DMS53 (cell line): ENCODE results near the gene SFMBT2.
A peak's percentile ranks its signal among the peaks of the same experiment; 100 is the strongest.

Experiments used
- DNase-seq: peaks from one replicate; lab custom pipeline; 2025; lab: John Stamatoyannopoulos, UW

SFMBT2 gene

DNA sequence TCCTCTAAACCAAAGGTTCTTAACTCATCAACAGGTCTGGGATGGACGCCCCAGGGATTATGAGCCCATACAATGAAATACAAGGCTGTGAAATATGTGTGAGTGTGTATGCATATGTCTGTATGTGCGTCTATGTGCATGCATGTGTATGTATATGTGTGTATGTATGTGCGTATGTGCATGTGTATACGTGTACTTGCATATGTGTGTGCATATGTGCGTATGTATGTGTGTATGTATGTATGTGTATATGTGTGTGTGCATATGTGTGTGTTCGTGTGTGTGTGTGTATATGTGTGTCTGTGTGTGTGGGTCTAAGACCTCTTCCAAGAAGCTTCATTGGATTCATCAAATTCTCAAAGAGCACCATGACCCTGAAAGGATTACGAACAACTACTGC lies 112.3 kb downstream of the SFMBT2 start:
- no peak for DNase-seq

DNA sequence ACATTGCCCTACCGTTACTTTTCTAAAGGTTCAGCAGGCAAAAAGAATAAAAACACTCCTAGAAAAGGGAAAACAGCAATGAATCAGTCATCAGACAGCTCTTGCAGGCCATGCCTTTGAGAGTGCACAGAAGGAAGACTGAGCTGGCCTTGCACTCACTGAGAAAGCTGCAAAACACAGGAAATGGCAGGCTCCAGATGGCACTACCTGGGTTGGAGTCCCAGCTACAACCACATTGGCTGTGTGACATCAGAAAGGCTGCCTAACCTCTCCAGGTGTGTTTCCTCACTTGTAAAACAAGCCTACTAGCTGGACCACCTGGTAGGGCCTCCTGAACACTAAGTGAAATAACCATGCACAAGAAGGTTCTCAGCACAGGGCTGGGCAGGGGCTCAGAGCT lies 113.7 kb downstream of the SFMBT2 start:
- DNase-seq = no peak

- DNase-seq = no peak
Observed at GRCh38 chr10:7296648-7297047, 114.2 kb downstream of the SFMBT2 start.

- no peak for DNase-seq
Observed at GRCh38 chr10:7296076-7296475, 114.8 kb downstream of the SFMBT2 start.

DNA sequence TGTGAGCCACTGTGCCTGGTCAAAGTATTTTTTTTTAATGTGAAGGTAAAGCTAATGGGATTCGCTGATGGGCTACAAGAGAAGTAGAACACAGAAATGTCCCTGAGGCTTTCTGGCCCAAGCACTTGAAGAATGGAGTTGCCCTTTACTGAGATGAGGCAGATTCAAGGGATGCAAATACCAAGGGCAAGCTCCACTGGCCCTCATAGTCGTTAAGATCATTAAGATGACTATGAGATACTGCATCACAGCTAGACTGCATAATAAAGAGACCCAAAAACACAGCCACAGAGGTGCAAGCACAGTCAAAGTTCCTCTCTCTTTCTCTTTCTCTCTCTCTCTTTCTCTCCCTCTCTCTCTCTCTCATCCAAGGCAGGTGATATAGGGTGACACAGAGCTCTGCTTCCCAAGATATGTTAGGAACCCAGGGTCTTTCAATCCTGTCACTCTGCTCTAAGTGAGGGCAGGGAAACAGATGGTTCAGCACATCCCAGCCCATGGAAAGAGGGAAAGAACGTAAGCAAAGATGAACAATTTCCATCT lies 117.4 kb downstream of the SFMBT2 start:
- DNase-seq = no peak

DNA sequence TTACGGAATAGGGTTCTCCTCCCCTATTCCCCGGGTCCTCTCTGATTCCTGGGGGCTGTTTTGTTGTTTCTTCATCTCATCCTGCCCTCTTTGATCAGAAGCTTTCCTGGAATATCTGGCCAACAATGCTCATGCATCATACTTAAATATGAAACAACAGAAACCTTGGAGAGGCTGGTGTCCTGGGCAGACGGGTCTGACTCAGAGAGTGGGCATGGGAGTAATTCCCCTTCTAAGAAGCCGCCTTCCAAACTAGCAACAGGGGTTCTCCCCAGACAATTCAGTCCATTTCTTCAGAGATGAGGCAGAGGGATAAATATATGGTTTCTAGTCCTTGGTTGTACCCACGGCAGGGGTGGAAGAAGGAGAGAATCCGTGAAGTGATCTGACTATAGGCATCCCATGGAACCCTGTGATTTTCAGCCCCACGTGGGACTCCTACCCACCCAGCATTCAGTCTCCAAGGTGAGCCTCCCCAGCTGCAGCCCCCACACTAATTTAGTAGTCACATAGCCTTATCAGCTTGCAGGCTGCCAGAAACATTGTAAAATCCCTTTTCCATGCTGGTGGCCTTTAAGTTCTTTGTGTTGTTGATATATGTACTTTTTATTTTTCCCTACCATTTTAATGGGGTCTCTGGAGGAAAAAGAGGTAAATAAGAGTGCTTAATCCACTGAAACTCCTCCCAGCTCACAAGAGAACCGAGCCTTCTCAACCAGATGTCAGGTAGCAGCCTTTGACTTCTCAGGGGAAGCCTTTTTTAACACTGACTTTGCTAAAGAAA lies 119.2 kb downstream of the SFMBT2 start:
- no peak for DNase-seq

DNA sequence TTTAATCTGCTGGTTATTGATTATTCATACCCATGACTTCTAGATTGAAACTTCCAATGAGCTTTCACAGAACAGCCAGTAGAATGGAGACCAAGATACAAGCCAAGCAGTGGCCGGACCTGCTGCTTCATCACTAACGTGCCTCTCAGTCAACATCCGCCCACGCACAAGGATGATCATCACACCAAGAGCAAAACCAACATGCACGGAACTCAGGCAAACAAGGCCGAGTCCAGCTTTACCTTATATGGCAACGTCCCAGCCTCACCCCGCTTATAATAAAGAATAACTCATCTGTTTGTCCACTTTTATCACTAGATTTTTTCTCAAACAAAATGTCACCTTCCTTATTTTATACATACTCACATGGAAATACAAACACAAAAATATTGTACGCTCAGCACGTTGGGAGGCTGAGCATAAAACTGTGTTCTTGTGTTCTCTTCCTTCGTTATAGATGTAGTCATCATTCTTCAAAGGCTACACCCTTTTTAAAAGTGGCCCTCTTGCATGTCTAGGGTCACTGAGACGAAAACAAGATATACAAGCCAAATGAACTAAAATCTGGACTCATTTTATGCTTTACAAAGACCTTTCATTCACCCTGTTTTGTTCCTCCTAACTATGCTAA lies 122.7 kb downstream of the SFMBT2 start:
- peak; percentile 29 for DNase-seq

DNA sequence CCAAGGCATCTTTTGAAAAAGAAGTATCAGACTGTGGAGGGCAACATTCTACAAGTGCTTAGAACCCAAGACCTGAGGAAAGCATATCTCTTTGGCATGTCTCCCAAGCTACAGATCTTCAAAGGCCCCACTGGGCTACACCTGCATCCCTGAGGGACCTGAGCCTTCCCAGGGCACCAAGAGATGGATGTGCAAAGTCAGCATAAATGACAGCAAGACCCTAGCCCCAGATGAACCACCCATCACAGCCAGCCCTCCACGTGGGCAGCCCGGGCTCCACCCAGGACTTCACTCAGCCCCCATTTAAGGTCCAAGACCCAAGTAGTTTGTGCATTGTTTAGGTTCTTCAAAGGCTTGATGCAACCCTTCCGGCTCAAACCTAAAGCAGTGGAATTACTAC lies 123.5 kb downstream of the SFMBT2 start:
- DNase-seq = no peak

GRCh38 chr10:7285522-7286322 lies 125.1 kb downstream of the SFMBT2 start:
- DNase-seq = no peak

DNA sequence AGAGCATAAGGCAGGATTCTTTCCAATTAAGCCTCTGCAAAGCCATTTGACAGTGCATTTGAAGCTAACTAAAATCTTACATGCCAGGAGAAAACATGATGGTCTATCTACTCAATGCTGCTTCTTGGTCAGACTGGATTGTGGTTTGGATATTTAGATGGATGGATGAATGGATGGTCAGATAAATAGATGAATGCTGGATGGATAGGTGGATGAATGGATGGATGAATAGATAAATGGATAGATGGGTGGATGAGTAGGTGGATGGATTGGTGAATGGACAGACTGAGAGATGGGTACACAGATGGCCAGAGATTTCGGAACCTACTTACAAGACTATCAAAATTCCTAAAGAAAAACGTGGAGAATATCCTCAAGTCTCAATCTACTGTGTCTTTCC lies 127.6 kb downstream of the SFMBT2 start:
- DNase-seq = no peak

DNA sequence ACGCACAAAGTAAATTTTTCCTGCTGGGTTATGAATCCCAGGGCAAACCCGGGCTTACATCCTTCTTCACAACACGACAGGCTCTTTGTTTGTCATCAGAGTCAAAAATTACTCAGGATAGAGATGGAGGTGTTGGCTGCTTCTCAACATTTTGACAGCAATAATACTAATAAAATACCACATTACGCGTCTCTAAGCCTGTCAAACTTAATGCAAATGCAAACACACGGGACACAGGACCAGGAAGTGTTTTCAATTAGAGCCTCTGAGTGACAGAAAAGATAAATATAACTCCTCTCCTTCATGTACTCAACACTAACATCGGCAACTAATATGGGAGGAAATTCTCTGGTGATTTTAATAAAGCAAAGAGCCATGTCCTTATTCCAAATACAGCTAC lies 128.4 kb downstream of the SFMBT2 start:
- DNase-seq = no peak

DNA sequence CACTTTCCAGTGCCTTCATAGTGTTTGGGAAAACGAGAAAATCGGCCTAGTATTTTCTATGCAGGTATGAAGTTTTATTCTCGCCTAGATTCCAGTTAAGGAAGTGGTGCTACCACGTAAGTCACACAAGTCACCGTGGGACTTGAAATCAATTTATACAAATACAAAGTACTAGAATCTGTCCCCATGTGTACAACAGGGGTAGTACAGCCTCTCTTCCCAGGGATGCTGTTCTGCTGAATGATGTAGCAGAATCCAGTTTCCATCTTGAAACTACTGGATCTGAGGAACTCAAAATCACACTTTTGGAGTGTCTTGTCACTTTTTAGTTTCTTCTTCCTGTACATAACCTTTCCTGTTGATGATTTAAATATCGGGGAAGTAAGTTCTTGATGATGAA lies 129.4 kb downstream of the SFMBT2 start:
- DNase-seq = peak; percentile 9

DNA sequence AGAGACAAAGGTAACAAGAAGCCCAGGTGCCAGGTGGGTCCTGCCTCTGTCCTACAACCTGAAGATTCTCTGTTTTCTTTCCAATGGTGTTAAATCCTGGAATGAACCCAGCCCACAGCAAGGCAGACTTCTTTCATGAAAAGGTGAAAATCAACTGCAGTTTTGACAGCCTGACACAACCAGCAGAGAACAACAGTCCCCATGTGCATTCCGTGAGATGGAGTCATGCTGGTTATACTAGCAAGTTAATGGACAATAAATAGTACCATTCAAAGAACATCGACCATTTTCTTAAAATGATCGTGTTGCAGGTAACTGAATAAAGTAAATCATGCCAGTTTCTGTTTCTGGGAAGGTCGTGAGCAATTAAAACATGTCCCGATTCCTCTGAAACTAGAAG lies 131.5 kb downstream of the SFMBT2 start:
- DNase-seq = no peak

DNA sequence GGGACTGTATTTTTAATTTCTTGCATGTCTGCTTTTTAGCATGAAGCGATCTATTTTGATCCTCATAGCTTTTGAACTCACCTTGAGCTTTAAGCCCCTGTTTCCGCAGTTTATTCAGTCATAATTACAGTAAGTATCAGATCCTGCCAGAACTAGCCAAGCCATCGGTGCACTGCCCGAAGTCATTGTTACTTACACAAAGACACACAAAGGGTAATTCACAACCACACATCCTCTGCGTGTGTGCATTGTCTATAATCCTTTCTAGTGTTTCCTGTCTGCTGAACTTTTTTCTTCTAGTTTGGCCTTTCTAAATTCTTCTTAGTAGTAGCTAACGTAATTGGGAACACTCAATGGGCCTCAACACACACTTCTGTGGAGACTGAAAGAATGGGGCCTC lies 133.0 kb downstream of the SFMBT2 start:
- no peak for DNase-seq

DNA sequence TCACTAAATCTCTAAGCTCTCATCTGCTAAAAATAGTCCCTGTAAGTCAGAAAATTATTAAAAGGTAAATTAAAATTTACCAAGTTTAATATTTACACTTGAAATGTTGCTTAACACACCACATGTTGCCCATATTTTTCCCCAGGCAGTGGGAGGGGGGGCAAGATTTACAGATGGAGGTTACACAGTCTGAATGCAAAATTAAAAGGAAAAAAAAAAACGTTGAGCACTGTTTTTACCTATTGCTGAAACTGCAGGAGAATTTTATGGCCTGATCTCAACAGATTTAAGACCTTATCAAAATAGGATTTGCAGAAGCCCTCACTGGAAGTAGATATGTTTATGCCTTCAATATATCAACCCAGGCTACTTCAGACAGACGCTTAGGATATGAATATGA lies 133.4 kb downstream of the SFMBT2 start:
- no peak for DNase-seq

DNA sequence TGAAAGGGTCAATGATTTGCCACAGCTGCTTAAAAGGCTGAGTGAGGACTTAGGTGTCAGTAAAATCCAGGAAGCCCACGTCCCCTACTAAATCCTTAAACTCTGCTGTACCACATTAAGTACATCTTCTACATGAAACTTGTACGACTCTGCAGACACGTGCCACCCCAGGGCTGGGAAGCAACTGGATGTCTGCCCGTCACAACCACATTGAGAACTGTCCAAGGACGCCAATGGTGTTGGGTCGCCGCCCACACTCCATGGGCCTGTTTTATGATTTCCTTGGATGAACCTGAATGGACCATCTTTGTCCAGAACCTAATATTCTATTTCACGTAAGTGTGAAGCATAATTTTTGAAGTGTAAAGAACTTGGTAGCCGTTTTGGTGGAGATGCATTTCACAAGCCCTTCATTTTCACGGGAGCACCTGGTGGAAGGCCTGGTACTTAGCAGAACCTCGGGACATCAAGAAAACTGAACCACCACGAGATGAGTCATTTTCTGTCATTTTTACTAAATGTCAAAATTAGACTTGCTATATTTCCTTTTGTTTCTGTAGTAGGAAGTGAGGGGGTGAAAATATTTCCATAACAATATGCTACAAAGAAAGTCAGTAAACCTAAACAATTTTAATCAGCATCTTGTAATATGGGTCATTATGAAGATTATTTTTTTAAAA lies 134.9 kb downstream of the SFMBT2 start:
- no peak for DNase-seq

- DNase-seq = no peak
Observed at GRCh38 chr10:7274293-7274692, 136.5 kb downstream of the SFMBT2 start.

- no peak for DNase-seq
Observed at GRCh38 chr10:7272008-7272407, 138.8 kb downstream of the SFMBT2 start.

DNA sequence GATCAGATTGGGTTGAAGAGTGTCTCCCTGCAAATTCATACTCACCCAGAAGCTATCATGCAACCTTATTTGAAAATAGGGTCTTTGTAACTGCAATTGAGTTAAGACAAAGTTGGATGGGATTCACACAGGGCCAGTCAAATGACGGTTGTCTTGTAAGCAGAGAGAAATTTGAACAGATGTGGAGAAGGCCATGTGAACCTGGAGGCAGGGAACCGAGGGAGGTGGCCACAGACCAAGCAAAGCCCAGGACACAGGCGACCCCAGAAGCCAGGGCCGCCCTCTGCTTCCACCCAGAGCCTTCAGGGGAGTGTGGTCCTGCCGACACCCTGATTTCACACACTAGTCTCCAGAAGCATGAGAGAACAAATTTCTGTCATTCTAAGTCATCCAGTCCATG lies 140.8 kb downstream of the SFMBT2 start:
- no peak for DNase-seq

GRCh38 chr10:7267142-7267541 lies 143.7 kb downstream of the SFMBT2 start:
- no peak for DNase-seq

DNA sequence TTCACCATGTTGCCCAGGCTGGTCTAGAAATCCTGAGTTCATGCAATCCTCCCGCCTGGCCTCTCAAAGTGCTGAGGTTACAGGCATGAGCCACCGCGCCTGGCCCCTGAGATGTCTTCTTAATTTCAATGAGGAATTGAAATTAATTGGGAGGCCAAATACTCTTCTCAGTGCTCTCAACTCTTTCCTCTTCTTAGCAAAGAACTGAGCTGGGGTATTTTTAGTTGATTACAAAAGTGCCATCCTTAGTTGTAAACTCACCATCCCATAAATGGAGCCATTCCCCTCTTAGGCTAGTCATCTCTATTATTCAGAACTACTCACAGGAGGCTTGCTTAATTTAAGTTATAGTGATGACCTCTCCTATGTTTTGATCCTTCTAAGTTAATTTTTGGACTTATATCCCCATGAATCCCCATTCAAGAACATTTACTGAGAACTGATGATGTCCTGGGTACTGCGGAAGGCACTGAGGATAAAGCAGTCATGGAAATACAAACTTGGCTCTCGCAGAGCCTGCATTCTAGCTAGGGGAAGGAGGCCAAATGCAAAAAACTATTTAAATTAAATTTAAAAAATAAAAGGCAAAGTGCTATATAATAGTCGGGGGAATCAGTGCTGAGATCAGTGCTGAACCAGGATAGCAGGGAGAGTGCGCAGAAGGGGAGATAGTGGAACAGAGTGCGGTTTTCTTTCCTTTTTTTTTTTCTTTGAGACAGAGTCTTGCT lies 145.3 kb downstream of the SFMBT2 start:
- no peak for DNase-seq
